CD4-positive, alpha-beta T cell treated with Interleukin-21 for 1 hour (primary cell): ENCODE measurements around the gene NAA38.
"Not testable (repeated sequence)": the region's sequence is repeated elsewhere in the genome, so short reads cannot be mapped to it uniquely, and the experiment has no call there.

ENCODE experiments used
- DNase-seq: peaks from one replicate; pipeline ENCODE4 v3.0.0-alpha.2; 2020

The NAA38 gene

GRCh38 chr17:7818746-7819645, 38.4 kb downstream of the NAA38 start:
- no peak for DNase-seq

- no peak for DNase-seq
Measured at GRCh38 chr17:7818026-7818425, 39.3 kb downstream of the NAA38 start.

- DNase-seq: no peak
Measured at GRCh38 chr17:7817643-7817964, 39.8 kb downstream of the NAA38 start.

GRCh38 chr17:7816926-7817642, 40.3 kb downstream of the NAA38 start:
- no peak for DNase-seq

- DNase-seq: no peak
Measured at GRCh38 chr17:7814969-7815368, 42.4 kb downstream of the NAA38 start.

- DNase-seq: no peak
Measured at GRCh38 chr17:7811251-7811650, 46.1 kb downstream of the NAA38 start.

- DNase-seq: not testable (repeated sequence)
Measured at GRCh38 chr17:7809791-7810343, 47.5 kb downstream of the NAA38 start.

- no peak for DNase-seq
Measured at GRCh38 chr17:7809086-7809790, 48.1 kb downstream of the NAA38 start.

GRCh38 chr17:7807206-7807605, 50.2 kb downstream of the NAA38 start:
- DNase-seq: no peak
